ENCODE measurements around the gene CUX1. TPM values are rescaled to one million over a fixed set of nuclear protein-coding genes. Genes with fewer than 3 reads are reported as not detected.
"Not testable (repeated sequence)": the region's sequence is repeated elsewhere in the genome, so short reads cannot be mapped to it uniquely, and the experiment has no call there.

Gene CUX1
- total RNA-seq, 1 experiment from 2014 or later = 116 TPM

DNA sequence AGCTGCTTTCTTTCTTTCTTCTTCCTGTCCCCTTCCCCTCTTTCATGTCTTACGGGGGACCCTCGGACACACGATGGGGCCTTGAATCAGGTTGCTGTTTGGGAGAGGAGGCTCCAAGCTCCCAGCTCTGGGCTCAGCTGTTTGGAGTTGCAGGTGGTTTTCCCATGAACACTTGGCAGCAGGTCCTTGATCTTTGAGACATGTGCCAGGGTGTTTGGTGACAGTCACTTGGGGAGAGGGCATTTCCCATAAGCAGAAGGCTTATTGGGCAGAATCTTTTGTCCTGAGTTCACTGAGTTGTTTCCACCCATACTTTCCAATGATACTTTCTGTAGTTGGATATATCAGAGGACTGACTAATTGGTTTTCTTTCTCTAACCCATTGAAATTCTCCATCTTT lies 364.6 kb downstream of the CUX1 start:
- H3K36me3 Mint-ChIP-seq (ENCODE audit: insufficient read depth, unreplicated experiment) = peaks cover 93% of the 10 kb centered on the region
- no peaks in the 10 kb centered on the region for H3K9me3 Mint-ChIP-seq (ENCODE audit: unreplicated experiment)
- CTCF ChIA-PET = no interaction called here
- peaks cover 2% of the 10 kb centered on the region for H3K36me3 ChIP-seq (ENCODE audit: control insufficient read depth, insufficient read depth, low read length)
- no peaks in the 10 kb centered on the region for H3K27me3 ChIP-seq (replicated peaks; ENCODE audit: control insufficient read depth, insufficient read depth, low read length)
- H3K4me3 Mint-ChIP-seq (ENCODE audit: unreplicated experiment) = no peak overlapping the region
- intact Hi-C loops (cut with micrococcal nuclease; ENCODE audit: unreplicated experiment) = no loop called here
- no peak for DNase-seq
- TF ChIP-seq, protein P1, sequence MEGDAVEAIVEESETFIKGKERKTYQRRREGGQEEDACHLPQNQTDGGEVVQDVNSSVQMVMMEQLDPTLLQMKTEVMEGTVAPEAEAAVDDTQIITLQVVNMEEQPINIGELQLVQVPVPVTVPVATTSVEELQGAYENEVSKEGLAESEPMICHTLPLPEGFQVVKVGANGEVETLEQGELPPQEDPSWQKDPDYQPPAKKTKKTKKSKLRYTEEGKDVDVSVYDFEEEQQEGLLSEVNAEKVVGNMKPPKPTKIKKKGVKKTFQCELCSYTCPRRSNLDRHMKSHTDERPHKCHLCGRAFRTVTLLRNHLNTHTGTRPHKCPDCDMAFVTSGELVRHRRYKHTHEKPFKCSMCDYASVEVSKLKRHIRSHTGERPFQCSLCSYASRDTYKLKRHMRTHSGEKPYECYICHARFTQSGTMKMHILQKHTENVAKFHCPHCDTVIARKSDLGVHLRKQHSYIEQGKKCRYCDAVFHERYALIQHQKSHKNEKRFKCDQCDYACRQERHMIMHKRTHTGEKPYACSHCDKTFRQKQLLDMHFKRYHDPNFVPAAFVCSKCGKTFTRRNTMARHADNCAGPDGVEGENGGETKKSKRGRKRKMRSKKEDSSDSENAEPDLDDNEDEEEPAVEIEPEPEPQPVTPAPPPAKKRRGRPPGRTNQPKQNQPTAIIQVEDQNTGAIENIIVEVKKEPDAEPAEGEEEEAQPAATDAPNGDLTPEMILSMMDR (IDR thresholded peaks at IDR 0.05; ENCODE audit: insufficient read depth in 1 of 2, low read depth in 1 of 2, low read length in 1 of 2, severe bottlenecking in 1 of 2, unreplicated experiment in 1 of 2) = no peak
- H3K27ac Mint-ChIP-seq (ENCODE audit: unreplicated experiment) = no peak overlapping the region
- no TSS peak for BruUV-seq (replicated peaks)
- H3K9me3 ChIP-seq = no peaks in the 10 kb centered on the region
- H3K4me1 ChIP-seq = no peaks in the 10 kb centered on the region
- no peaks in the 10 kb centered on the region for H3K4me1 Mint-ChIP-seq (ENCODE audit: low read depth, unreplicated experiment)
- no peaks in the 10 kb centered on the region for H3K27me3 Mint-ChIP-seq (ENCODE audit: insufficient read depth, unreplicated experiment)
- POLR2A ChIA-PET = no interaction called here
- H3K4me3 ChIP-seq (ENCODE audit: low read depth, low read length) = no peak overlapping the region

DNA sequence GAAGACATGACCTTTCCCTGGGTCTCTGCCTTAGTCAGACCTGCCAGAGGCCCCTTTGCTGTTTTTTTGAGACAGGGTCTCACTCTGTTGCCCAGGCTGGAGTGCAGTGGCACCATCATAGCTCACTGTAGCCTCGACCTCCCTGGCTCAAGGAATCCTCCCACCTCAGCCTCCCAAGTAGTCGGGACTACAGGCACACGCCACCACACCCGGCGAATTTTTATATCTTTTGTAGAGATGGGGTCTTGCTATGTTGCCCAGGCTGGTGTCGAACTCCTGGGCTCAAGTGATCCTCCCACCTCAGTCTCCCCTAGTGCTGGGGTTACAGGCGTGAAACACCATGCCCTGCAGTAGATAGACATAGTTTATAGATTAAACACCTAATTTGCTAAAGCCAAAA lies 366.4 kb downstream of the CUX1 start:
- intact Hi-C loops (cut with micrococcal nuclease; ENCODE audit: unreplicated experiment); H3K4me1 ChIP-seq; H3K9me3 Mint-ChIP-seq (ENCODE audit: unreplicated experiment); H3K27ac Mint-ChIP-seq (ENCODE audit: unreplicated experiment); H3K27me3 ChIP-seq (replicated peaks; ENCODE audit: control insufficient read depth, insufficient read depth, low read length); H3K36me3 ChIP-seq (ENCODE audit: control insufficient read depth, insufficient read depth, low read length); POLR2A ChIA-PET; H3K4me3 ChIP-seq (ENCODE audit: low read depth, low read length); BruUV-seq (replicated peaks); DNase-seq; CTCF ChIA-PET; H3K4me3 Mint-ChIP-seq (ENCODE audit: unreplicated experiment); H3K4me1 Mint-ChIP-seq (ENCODE audit: low read depth, unreplicated experiment); H3K27me3 Mint-ChIP-seq (ENCODE audit: insufficient read depth, unreplicated experiment); H3K9me3 ChIP-seq: not testable (repeated sequence)
- H3K36me3 Mint-ChIP-seq (ENCODE audit: insufficient read depth, unreplicated experiment) = peaks cover 85% of the 10 kb centered on the region

DNA sequence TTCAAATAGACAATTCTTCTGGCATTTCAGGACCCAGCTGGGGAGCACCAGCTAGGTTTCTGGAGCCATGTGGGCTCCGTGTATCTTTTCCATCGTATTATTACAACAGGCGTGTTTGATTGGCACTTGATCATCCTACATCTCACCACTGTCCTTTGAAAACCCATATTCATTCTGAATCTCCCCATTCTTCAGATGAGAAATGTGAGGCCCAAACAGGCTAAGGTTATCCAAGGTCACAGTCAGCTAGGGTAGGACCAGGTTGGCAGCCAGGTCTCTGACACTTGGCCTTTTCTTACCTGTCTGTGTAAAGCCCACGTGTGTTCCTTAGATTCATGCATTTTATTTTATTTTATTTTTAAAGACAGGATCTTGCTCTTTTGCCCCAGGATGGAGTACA lies 366.9 kb downstream of the CUX1 start:
- H3K4me3 Mint-ChIP-seq (ENCODE audit: unreplicated experiment) = no peak overlapping the region
- POLR2A ChIA-PET = no interaction called here
- Histone ChIP-seq H3K4me1 (no peaks in the 10 kb centered on the region), H3K27me3 (replicated peaks; ENCODE audit: control insufficient read depth, insufficient read depth, low read length) (no peaks in the 10 kb centered on the region), H3K36me3 (ENCODE audit: control insufficient read depth, insufficient read depth, low read length) (peaks cover 2% of the 10 kb centered on the region; the same call in 1 of the 2 replicates), H3K9me3 (no peaks in the 10 kb centered on the region), H3K4me3 (ENCODE audit: low read depth, low read length) (no peak overlapping the region)
- H3K27me3 Mint-ChIP-seq (ENCODE audit: insufficient read depth, unreplicated experiment) = no peaks in the 10 kb centered on the region
- CTCF ChIA-PET = no interaction called here
- no peak overlapping the region for H3K27ac Mint-ChIP-seq (ENCODE audit: unreplicated experiment)
- BruUV-seq (replicated peaks) = no TSS peak
- H3K4me1 Mint-ChIP-seq (ENCODE audit: low read depth, unreplicated experiment) = no peaks in the 10 kb centered on the region
- peaks cover 85% of the 10 kb centered on the region for H3K36me3 Mint-ChIP-seq (ENCODE audit: insufficient read depth, unreplicated experiment)
- intact Hi-C loops (cut with micrococcal nuclease; ENCODE audit: unreplicated experiment) = no loop called here
- no peak for DNase-seq
- H3K9me3 Mint-ChIP-seq (ENCODE audit: unreplicated experiment) = no peaks in the 10 kb centered on the region
- TF ChIP-seq, protein P1 (IDR thresholded peaks at IDR 0.05; ENCODE audit: insufficient read depth in 1 of 2, low read depth in 1 of 2, low read length in 1 of 2, severe bottlenecking in 1 of 2, unreplicated experiment in 1 of 2) = no peak

DNA sequence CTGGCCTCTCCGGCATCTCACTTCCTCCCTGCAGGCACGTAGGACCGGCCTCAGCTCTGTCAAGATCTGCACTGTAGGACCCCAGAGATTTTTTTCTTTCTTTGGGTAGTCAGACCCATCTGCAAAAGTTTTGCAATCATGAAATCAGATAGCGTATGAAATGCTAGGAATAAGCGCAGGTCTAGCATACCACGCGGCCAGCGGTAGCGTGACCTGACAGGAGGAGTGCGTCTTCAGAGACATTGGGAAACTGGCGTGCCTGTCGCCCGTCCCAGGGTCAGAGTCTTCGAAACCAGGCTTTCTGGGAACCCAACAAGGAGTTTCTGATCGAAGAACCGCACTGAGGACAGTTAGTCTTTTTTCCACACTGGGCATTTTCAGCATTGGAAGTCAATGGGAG lies 368.4 kb downstream of the CUX1 start:
- intact Hi-C loops (cut with micrococcal nuclease; ENCODE audit: unreplicated experiment) = no loop called here
- Mint-ChIP-seq H3K4me1 (ENCODE audit: low read depth, unreplicated experiment) (no peaks in the 10 kb centered on the region), H3K9me3 (ENCODE audit: unreplicated experiment) (no peaks in the 10 kb centered on the region), H3K27ac (ENCODE audit: unreplicated experiment) (no peak overlapping the region), H3K36me3 (ENCODE audit: insufficient read depth, unreplicated experiment) (peaks cover 85% of the 10 kb centered on the region), H3K27me3 (ENCODE audit: insufficient read depth, unreplicated experiment) (no peaks in the 10 kb centered on the region), H3K4me3 (ENCODE audit: unreplicated experiment) (no peak overlapping the region)
- H3K9me3 ChIP-seq = no peaks in the 10 kb centered on the region
- ChIA-PET CTCF (no interaction called here), POLR2A (no interaction called here)
- H3K27me3 ChIP-seq (replicated peaks; ENCODE audit: control insufficient read depth, insufficient read depth, low read length) = no peaks in the 10 kb centered on the region
- no peaks in the 10 kb centered on the region for H3K4me1 ChIP-seq
- no peak overlapping the region for H3K4me3 ChIP-seq (ENCODE audit: low read depth, low read length)
- BruUV-seq (replicated peaks) = no TSS peak
- no peak for DNase-seq
- TF ChIP-seq, protein P1 (IDR thresholded peaks at IDR 0.05; ENCODE audit: insufficient read depth in 1 of 2, low read depth in 1 of 2, low read length in 1 of 2, severe bottlenecking in 1 of 2, unreplicated experiment in 1 of 2) = no peak
- H3K36me3 ChIP-seq (ENCODE audit: control insufficient read depth, insufficient read depth, low read length) = peaks cover 2% of the 10 kb centered on the region; the same call in 1 of the 2 replicates

All from Caco-2 (cell line).